ENCODE data around the gene ASAH2.

- no peak for TF ChIP-seq YY1 (IDR thresholded peaks at IDR 0.05; ENCODE audit: low read depth, low read length)
- no peak for TF ChIP-seq RAD21 (IDR thresholded peaks at IDR 0.05 in 1 of 2, conservative IDR thresholded peaks at IDR 0.05 in 1 of 2; ENCODE audit: low read depth in 2 of 2, low read length in 2 of 2)
- no peak for TF ChIP-seq TBP (IDR thresholded peaks at IDR 0.05; ENCODE audit: low read depth, low read length)
- TF ChIP-seq BACH1 (IDR thresholded peaks at IDR 0.05; ENCODE audit: low read length), result no peak
These were observed 32.1 kb downstream of the ASAH2 start for GRCh38 chr10:50219200-50219599.
